ENCODE results near the gene TPRN.

TPRN gene

DNA sequence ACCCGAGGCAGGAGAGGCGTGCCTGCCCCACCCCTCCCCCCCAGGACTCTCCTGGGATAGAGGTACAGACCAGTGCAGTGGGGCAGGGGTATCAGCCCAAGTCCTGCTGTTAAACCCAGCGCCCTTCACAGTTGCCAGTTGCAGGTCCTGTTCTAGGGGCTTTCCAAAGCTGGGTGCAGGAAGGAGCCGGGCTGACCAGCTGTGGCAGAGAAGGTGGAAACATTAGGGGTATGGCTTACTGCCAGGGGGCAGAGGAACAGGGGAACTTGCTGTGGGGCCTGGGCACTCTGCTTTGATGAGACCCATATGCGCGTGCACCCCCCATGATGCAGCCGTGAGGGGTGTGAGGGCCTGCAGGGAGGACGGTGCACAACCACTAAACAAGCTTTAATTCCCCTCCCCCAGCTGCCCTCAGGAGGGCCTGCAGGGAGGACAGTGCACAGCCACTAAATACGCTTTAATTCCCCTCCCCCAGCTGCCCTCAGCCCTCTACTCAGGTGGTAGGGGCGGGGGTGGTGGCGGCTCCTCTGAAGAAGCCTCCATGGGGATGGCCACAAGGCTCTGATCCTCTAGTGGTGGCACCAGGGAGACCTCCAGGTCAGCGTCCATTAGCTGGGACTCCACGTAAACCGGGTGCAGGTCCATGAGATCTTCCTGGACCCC, 29.9 kb downstream of the TPRN start:
- no peak for DNase-seq (ENCODE audit: low read depth)
- no peak overlapping the region for H3K4me3 ChIP-seq (ENCODE audit: low read length)
- no peaks in the 10 kb centered on the region for H3K36me3 ChIP-seq (ENCODE audit: control insufficient read depth, insufficient read depth, low read length, severe bottlenecking)
- peaks cover 3% of the 10 kb centered on the region for H3K4me1 ChIP-seq (ENCODE audit: control insufficient read depth, insufficient read depth, low read length)
- H3K27me3 ChIP-seq (replicated peaks; ENCODE audit: control insufficient read depth, insufficient read depth, low read length): peaks cover 42% of the 10 kb centered on the region
- no peak overlapping the region for H3K9ac ChIP-seq (ENCODE audit: low read length)
- no peaks in the 10 kb centered on the region for H3K9me3 ChIP-seq (ENCODE audit: control insufficient read depth, low read length)

DNA sequence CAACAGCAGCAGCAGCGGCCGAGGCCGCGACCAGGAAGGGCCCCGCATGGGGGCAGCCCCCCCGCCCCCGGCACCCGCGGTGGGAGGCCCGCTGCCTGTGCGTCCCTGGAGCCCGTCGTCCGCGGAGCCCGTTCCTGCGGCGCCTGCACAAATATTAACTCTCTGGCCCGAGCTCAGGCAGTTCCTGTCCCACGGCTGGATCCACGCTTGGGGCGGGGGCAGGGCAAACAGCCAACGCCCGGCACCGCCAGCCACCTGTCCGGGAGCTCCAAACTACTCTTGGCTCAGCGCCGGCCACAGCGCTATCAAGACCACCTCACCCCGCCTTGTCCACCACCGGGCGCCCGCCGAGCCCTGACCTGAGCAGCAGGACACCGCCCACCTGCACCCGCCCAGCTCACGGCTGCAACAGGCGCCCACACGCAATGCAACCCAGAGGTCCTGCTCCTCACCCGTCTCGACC, 30.6 kb downstream of the TPRN start, which contains the start of gene LRRC26:
LRRC26 (minus strand) TSS at position 156 of the 463 bp plus-strand sequence; CDS start at position 48, 108 bp downstream.
- Histone ChIP-seq H3K9ac (ENCODE audit: low read length) (no peak within 1 kb of the TSS), H3K27me3 (replicated peaks; ENCODE audit: control insufficient read depth, insufficient read depth, low read length) (peaks cover 46% of the 10 kb centered on the region), H3K4me1 (ENCODE audit: control insufficient read depth, insufficient read depth, low read length) (peaks cover 3% of the 10 kb centered on the region), H3K9me3 (ENCODE audit: control insufficient read depth, low read length) (no peaks in the 10 kb centered on the region), H3K4me3 (ENCODE audit: low read length) (peak within 1 kb of the TSS; percentile 27), H3K36me3 (ENCODE audit: control insufficient read depth, insufficient read depth, low read length, severe bottlenecking) (no peaks in the 10 kb centered on the region)
- no peak for DNase-seq (ENCODE audit: low read depth)

DNA sequence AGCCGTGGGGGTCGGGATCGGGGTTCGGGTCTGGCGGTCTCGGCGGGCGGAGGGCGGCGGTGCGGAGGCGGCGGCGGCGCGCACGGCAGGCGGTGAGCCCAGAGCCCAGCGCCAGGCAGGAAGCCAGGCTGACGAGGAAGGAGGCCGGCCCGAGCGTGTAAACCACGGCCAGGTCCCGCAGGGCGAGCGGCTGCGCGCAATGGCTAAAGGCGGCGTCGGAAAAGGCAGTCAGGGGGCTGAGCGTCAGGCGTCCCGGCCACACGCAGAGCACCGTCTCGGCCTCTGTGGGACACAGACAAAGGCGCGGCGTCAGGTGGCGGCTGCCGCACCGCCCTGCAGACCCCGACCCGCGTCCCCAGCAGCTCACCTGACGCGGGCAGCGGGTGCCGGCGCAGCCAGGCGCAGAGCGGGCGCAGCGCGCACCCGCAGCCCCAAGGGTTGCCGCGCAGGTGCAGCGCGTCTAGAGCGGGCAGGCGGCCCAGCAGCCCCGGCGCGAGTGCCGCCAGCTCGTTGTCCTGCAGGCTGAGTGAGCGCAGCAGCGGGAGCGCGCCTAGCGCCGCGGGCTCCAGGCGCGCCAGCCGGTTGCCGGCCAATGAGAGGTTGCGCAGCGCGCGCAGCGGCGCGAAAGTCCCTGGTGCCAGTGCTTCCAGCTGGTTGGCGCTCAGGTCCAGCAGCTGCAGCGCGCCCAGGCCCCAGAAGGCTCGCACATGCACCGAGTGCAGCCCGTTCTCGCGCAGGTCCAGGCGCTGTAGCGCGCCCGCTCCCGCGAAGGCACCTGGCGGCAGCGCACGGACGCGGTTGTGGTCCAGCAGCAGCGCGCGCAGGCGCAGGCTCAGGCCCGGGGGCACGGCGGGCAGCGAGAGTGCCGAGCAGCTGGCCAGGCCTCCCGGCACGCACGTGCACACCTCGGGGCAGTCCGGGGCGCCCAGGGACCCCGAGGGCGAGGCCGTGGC, 31.4 kb downstream of the TPRN start:
- Histone ChIP-seq H3K36me3 (ENCODE audit: control insufficient read depth, insufficient read depth, low read length, severe bottlenecking) (no peaks in the 10 kb centered on the region), H3K4me3 (ENCODE audit: low read length) (peak overlapping the region; percentile 27), H3K9me3 (ENCODE audit: control insufficient read depth, low read length) (no peaks in the 10 kb centered on the region), H3K9ac (ENCODE audit: low read length) (no peak overlapping the region), H3K4me1 (ENCODE audit: control insufficient read depth, insufficient read depth, low read length) (peaks cover 3% of the 10 kb centered on the region), H3K27me3 (replicated peaks; ENCODE audit: control insufficient read depth, insufficient read depth, low read length) (peaks cover 54% of the 10 kb centered on the region)
- DNase-seq (ENCODE audit: low read depth): peak; percentile 48

DNA sequence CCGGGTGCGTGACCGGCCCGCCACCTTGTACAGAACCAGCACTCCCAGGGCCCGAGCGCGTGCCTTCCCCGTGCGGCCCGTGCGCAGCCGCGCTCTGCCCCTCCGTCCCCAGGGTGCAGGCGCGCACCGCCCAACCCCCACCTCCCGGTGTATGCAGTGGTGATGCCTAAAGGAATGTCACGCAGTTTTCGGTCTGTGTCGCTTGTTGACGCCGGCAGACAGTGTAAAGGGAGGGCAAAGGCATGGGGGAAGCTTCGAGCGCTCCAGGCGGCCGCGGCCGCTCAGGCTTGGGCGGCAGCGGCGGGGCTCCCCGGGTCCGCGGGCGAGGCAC, 32.0 kb downstream of the TPRN start:
- Histone ChIP-seq H3K4me3 (ENCODE audit: low read length) (peak overlapping the region; percentile 27), H3K9me3 (ENCODE audit: control insufficient read depth, low read length) (no peaks in the 10 kb centered on the region), H3K36me3 (ENCODE audit: control insufficient read depth, insufficient read depth, low read length, severe bottlenecking) (no peaks in the 10 kb centered on the region), H3K4me1 (ENCODE audit: control insufficient read depth, insufficient read depth, low read length) (peaks cover 3% of the 10 kb centered on the region), H3K9ac (ENCODE audit: low read length) (no peak overlapping the region), H3K27me3 (replicated peaks; ENCODE audit: control insufficient read depth, insufficient read depth, low read length) (peaks cover 55% of the 10 kb centered on the region)
- peak; percentile 29 for DNase-seq (ENCODE audit: low read depth)

DNA sequence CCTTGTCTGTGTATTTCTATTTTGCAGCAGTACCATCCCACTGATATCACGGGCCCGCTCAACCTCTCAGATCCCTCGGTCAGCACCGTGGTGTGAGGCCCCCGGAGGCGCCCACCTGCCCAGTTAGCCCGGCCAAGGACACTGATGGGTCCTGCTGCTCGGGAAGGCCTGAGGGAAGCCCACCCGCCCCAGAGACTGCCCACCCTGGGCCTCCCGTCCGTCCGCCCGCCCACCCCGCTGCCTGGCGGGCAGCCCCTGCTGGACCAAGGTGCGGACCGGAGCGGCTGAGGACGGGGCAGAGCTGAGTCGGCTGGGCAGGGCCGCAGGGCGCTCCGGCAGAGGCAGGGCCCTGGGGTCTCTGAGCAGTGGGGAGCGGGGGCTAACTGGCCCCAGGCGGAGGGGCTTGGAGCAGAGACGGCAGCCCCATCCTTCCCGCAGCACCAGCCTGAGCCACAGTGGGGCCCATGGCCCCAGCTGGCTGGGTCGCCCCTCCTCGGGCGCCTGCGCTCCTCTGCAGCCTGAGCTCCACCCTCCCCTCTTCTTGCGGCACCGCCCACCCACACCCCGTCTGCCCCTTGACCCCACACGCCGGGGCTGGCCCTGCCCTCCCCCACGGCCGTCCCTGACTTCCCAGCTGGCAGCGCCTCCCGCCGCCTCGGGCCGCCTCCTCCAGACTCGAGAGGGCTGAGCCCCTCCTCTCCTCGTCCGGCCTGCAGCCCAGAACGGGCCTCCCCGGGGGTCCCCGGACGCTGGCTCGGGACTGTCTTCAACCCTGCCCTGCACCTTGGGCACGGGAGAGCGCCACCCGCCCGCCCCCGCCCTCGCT, 32.6 kb downstream of the TPRN start:
- H3K36me3 ChIP-seq (ENCODE audit: control insufficient read depth, insufficient read depth, low read length, severe bottlenecking): no peaks in the 10 kb centered on the region
- peaks cover 55% of the 10 kb centered on the region for H3K27me3 ChIP-seq (replicated peaks; ENCODE audit: control insufficient read depth, insufficient read depth, low read length)
- DNase-seq (ENCODE audit: low read depth): no peak
- H3K4me1 ChIP-seq (ENCODE audit: control insufficient read depth, insufficient read depth, low read length): peaks cover 3% of the 10 kb centered on the region
- no peak overlapping the region for H3K4me3 ChIP-seq (ENCODE audit: low read length)
- H3K9ac ChIP-seq (ENCODE audit: low read length): no peak overlapping the region
- no peaks in the 10 kb centered on the region for H3K9me3 ChIP-seq (ENCODE audit: control insufficient read depth, low read length)

DNA sequence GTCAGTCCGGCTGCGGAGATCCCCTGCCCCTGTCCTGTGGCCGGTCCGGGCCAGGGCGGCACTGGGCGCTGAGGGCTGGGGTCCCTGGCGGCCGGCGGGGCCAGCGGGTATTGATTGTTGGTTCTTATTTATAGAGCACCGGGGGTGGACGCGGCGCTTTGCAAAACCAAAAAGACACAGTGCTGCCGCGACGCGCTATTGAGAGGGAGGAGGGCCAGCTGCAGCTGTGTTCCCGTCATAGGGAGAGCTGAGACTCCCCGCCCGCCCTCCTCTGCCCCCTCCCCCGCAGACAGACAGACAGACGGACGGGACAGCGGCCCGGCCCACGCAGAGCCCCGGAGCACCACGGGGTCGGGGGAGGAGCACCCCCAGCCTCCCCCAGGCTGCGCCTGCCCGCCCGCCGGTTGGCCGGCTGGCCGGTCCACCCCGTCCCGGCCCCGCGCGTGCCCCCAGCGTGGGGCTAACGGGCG, 33.2 kb downstream of the TPRN start:
- Histone ChIP-seq H3K27me3 (replicated peaks; ENCODE audit: control insufficient read depth, insufficient read depth, low read length) (peaks cover 52% of the 10 kb centered on the region), H3K4me1 (ENCODE audit: control insufficient read depth, insufficient read depth, low read length) (peaks cover 3% of the 10 kb centered on the region), H3K9ac (ENCODE audit: low read length) (no peak overlapping the region), H3K9me3 (ENCODE audit: control insufficient read depth, low read length) (no peaks in the 10 kb centered on the region), H3K4me3 (ENCODE audit: low read length) (no peak overlapping the region), H3K36me3 (ENCODE audit: control insufficient read depth, insufficient read depth, low read length, severe bottlenecking) (no peaks in the 10 kb centered on the region)
- no peak for DNase-seq (ENCODE audit: low read depth)

DNA sequence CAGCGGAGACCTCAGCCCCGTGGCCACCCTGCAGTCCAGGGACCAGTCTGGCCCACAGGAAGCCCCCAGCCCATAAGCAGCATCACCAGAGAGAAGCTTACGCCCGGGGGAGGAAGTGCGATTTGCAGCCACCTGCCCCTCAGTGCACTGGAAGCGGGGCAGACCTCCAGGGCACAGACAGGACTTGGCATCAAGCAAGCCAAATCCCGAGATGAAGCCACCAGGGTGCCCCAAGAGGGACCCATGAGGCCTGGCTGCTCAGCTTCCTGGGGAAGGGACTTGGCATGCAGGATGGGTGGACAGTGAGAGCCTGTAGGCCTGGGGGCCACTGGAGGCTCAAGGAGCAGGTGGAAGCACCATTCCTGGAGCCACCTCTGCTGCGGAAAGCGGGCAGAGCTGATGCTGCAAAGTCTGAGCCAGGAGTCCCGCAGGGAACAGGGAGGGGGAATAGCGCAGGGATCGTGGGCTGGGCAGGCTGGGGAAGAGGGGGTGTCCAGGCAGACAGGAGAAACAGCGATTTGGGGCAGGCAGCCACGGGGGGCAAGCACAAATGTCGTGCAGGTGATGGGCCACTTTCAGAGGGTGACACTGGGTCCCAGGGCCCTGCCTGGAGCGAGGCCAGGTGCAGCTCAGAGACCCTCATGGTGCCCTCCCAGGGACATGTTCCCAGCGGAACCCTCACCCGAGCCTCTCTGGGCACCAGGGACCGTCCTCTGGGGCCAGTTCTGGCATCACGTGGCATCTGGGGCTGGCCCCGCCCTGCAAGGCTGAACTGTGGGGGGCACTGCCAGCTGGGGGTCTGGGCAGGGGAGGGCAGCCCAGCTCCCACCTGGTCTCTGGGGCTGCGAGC, 33.9 kb downstream of the TPRN start:
- H3K4me3 ChIP-seq (ENCODE audit: low read length): no peak overlapping the region
- peaks cover 45% of the 10 kb centered on the region for H3K27me3 ChIP-seq (replicated peaks; ENCODE audit: control insufficient read depth, insufficient read depth, low read length)

DNA sequence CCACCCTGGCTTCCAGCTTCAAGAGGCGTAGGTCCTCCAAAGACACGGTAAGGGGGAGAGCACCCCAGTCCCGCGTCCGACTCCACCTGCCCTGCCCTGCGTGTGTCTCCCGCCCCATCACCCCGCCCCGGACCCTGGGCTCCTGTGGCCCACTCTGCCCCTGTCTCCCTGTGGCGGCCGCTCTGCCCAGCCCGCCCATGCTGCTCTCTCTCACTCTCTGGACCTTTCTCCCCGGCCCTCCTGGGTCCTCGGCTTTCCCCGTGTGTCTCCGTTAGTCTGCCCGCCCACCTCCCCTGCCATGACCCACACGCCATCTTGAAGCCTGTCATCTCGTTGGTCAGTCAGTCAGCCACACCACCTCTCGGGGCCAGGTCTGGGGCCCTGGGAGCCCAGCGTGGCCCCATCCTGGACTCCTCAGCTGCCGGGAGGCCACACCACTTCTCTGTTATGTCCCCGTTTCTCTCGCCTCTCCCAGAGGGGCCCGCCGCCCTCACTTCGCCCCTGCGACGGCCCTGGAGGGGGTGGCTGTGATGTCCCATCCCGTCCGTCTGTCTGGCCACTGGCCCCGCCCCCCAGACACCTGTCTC, 35.2 kb downstream of the TPRN start:
- Histone ChIP-seq H3K4me3 (ENCODE audit: low read length) (no peak overlapping the region), H3K27me3 (replicated peaks; ENCODE audit: control insufficient read depth, insufficient read depth, low read length) (peaks cover 36% of the 10 kb centered on the region), H3K9ac (ENCODE audit: low read length) (no peak overlapping the region), H3K36me3 (ENCODE audit: control insufficient read depth, insufficient read depth, low read length, severe bottlenecking) (no peaks in the 10 kb centered on the region), H3K4me1 (ENCODE audit: control insufficient read depth, insufficient read depth, low read length) (peaks cover 3% of the 10 kb centered on the region), H3K9me3 (ENCODE audit: control insufficient read depth, low read length) (no peaks in the 10 kb centered on the region)
- DNase-seq (ENCODE audit: low read depth): no peak

More for the DNA sequence above, 33.9 kb downstream of the TPRN start:
- peaks cover 3% of the 10 kb centered on the region for H3K4me1 ChIP-seq (ENCODE audit: control insufficient read depth, insufficient read depth, low read length)
- DNase-seq (ENCODE audit: low read depth): no peak
- H3K9me3 ChIP-seq (ENCODE audit: control insufficient read depth, low read length): no peaks in the 10 kb centered on the region
- no peaks in the 10 kb centered on the region for H3K36me3 ChIP-seq (ENCODE audit: control insufficient read depth, insufficient read depth, low read length, severe bottlenecking)
- H3K9ac ChIP-seq (ENCODE audit: low read length): no peak overlapping the region

DNA sequence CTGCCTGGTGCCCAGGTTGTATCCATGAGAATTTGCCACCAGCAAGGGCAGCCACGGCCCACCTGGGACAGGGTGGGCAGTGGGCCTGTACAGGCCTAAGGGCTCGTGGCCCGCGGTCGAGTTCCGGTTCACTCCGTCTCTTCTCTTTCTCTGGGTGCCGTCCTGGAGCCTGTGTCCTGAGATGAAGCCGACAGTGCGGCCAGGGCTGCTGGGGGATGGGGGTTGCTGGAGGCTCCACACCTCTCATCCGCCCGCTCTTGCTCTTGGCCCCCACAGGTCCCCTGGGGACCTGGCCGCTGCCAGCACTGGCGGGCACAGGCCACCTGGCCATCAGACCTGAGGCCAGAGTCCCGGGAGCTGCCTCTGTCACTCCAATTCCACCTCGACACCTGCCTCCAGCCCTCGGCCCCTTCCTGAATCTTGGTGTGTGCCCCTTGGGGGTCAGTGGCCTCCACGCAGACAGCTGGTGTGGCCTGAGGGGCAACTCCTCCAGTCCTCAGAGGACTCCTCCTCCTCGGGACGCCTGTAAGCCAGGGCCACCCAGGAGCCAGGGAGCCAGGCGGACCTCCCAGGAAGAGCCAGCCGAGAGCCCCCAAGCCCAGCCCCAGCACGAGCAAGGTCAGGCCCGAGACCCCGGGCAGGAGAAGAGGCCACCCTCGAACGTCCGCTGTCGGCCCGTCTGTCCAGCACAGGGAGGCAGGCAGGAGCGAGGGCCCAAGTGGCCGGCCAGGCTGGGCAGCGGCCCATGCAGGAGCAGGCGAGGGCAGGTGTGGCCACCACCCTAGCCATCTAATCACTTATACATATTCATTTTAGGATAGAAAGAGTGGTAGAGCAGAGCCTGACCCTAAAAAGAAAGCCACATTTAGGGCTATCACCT, 35.9 kb downstream of the TPRN start:
- Histone ChIP-seq H3K9me3 (ENCODE audit: control insufficient read depth, low read length) (no peaks in the 10 kb centered on the region), H3K4me1 (ENCODE audit: control insufficient read depth, insufficient read depth, low read length) (peaks cover 3% of the 10 kb centered on the region), H3K36me3 (ENCODE audit: control insufficient read depth, insufficient read depth, low read length, severe bottlenecking) (no peaks in the 10 kb centered on the region), H3K27me3 (replicated peaks; ENCODE audit: control insufficient read depth, insufficient read depth, low read length) (peaks cover 38% of the 10 kb centered on the region), H3K4me3 (ENCODE audit: low read length) (no peak overlapping the region), H3K9ac (ENCODE audit: low read length) (no peak overlapping the region)
- no peak for DNase-seq (ENCODE audit: low read depth)

Data from adipocyte (in vitro differentiated cells).